A549 (cell line): ENCODE results near the gene WDFY2. TPM values are rescaled to one million over a fixed set of nuclear protein-coding genes. Genes with fewer than 3 reads are reported as not detected.

Experiments
- ATAC-seq, 2 experiments: fragments of 200-7000 bp in 1 of 2; fragments of >200 bp in 1 of 2; cut with Nextera tagmentation in 1 of 2; cut with Tn5 transposase in 1 of 2; 3 replicates each; pipeline versions ENCODE4 v1.8.0 to v1.9.1; 2018 to 2020; ENCODE audit warnings: mild to moderate bottlenecking in 1 of 2, moderate library complexity in 1 of 2
- CTCF ChIA-PET: fragments of 300-600 bp; sonication (Branson Sonifier 250); formaldehyde crosslinking; extraction: SDS; loops from one replicate; lab custom pipeline; 2021; ENCODE audit warnings: antibody characterized with exemption, inconsistent platforms; lab: Yijun Ruan, JAX
- POLR2A ChIA-PET: fragments of 350-600 bp; formaldehyde crosslinking; extraction: SDS; loops from one replicate; lab custom pipeline; 2021; ENCODE audit warnings: antibody characterized with exemption, inconsistent platforms; lab: Yijun Ruan, JAX
- DNase-seq, 2 experiments: peaks; one replicate each; pipeline versions ENCODE4 v3.0.0 to v3.0.0-alpha.2; 2011 to 2016; ENCODE audit warnings: low read depth in 1 of 2, low spot score in 1 of 2
- FAIRE-seq: peaks from 2 replicates; lab custom pipeline; 2011; peaks lifted over from hg19 to GRCh38; lab: Jason Lieb, UNC
- H3K27ac ChIP-seq, 2 experiments: fragments of >200 bp; sonication (Bioruptor Twin); formaldehyde crosslinking; 3 replicates each; pipeline ENCODE4 v1.5.1; 2016 to 2017
- H3K4me1 ChIP-seq: fragments of >200 bp; sonication (Bioruptor Twin); formaldehyde crosslinking; 3 replicates; pipeline ENCODE4 v1.6.1; 2016
- H3K4me2 ChIP-seq: fragments of >200 bp; sonication (Bioruptor Twin); formaldehyde crosslinking; 3 replicates; pipeline ENCODE4 v1.6.1; 2016
- H3K4me3 ChIP-seq: fragments of >200 bp; sonication (Bioruptor Twin); formaldehyde crosslinking; 3 replicates; pipeline ENCODE4 v1.5.1; 2016
- H3K9me3 ChIP-seq: fragments of >200 bp; sonication (Bioruptor Twin); formaldehyde crosslinking; 3 replicates; pipeline ENCODE4 v1.6.1; 2016
- CHD2 ChIP-seq: fragments of 150-350 bp; IDR thresholded peaks from 2 replicates; pipeline ENCODE4 v1.6.1; 2014; ENCODE audit warnings: low read length; ENCODE audit not compliant: partially characterized antibody
- FOXS1 ChIP-seq: fragments of 250-450 bp; sonication (Bioruptor Pico); IDR thresholded peaks from 2 replicates; pipeline ENCODE4 v1.5.0; 2020; ENCODE audit warnings: mild to moderate bottlenecking, moderate library complexity
- HEYL ChIP-seq: fragments of 250-450 bp; sonication (Bioruptor Pico); IDR thresholded peaks from 2 replicates; pipeline ENCODE4 v1.8.0; 2021; ENCODE audit warnings: mild to moderate bottlenecking, moderate library complexity
- HOXA7 ChIP-seq: fragments of 250-450 bp; sonication (Bioruptor Pico); IDR thresholded peaks from 2 replicates; pipeline ENCODE4 v1.5.0; 2020; ENCODE audit warnings: mild to moderate bottlenecking, moderate library complexity
- HOXB13 ChIP-seq: fragments of 250-450 bp; sonication (Bioruptor Pico); IDR thresholded peaks from 2 replicates; pipeline ENCODE4 v1.5.0; 2020; ENCODE audit warnings: low read depth, mild to moderate bottlenecking, moderate library complexity
- JUNB ChIP-seq: fragments of >200 bp; sonication (Bioruptor Twin); formaldehyde crosslinking; IDR thresholded peaks from 2 replicates; pipeline ENCODE4 v1.6.1; 2016
- MAFK ChIP-seq: fragments of 450-650 bp; IDR thresholded peaks from 2 replicates; pipeline ENCODE4 v1.6.1; 2014; ENCODE audit not compliant: partially characterized antibody
- MAZ ChIP-seq: fragments of 150-350 bp; IDR thresholded peaks from 2 replicates; pipeline ENCODE4 v1.6.1; 2014; ENCODE audit warnings: antibody characterized with exemption, low read depth, low read length, borderline replicate concordance
- MYC ChIP-seq: IDR thresholded peaks from 2 replicates; pipeline ENCODE4 v1.6.1; 2012; ENCODE audit warnings: mild to moderate bottlenecking, inconsistent platforms, low read length, improper control_type of control experiment, borderline replicate concordance
- NR3C1 ChIP-seq: fragments of >200 bp; sonication (Bioruptor Twin); formaldehyde crosslinking; IDR thresholded peaks from 3 replicates; pipeline ENCODE4 v1.6.1; 2017
- RAD21 ChIP-seq, 2 experiments: fragments of >200 bp in 1 of 2; sonication (Bioruptor Twin) in 1 of 2; formaldehyde crosslinking in 1 of 2; IDR thresholded peaks in 1 of 2; conservative IDR thresholded peaks in 1 of 2; 2 replicates in 1 of 2; 3 replicates in 1 of 2; pipeline ENCODE4 v1.6.1; 2012 to 2018; ENCODE audit warnings: inconsistent platforms in 1 of 2
- RARB ChIP-seq: fragments of 250-450 bp; sonication (Bioruptor Pico); IDR thresholded peaks from 2 replicates; pipeline ENCODE4 v1.8.0; 2021; ENCODE audit warnings: mild to moderate bottlenecking, moderate library complexity
- RFX5 ChIP-seq: fragments of 450-650 bp; IDR thresholded peaks from 2 replicates; pipeline ENCODE4 v1.7.1; 2014; ENCODE audit warnings: antibody characterized with exemption, mild to moderate bottlenecking, moderate library complexity
- TP53 ChIP-seq: fragments of 250-450 bp; sonication (Bioruptor Pico); IDR thresholded peaks from 2 replicates; pipeline ENCODE4 v1.5.0; 2021; ENCODE audit warnings: mild to moderate bottlenecking, moderate library complexity
- WGBS: methylation state at CpG from one replicate; pipeline ENCODE4 v1.1.6; 2017; ENCODE audit errors: missing lambda C conversion rate; 5-methylcytosine and 5-hydroxymethylcytosine counted together
- polyA plus RNA-seq, 4 experiments: library from polyadenylated mRNA; depleted of rRNA in 3 of 4; stranded (reverse); fragments of >200 nt; fragmentation: RNase III in 1 of 4; extraction: RNeasy Plus Mini Kit Qiagen cat#74134 plus additional on column Dnase treatment in 1 of 4; gene quantifications; 2 replicates in 3 of 4; 3 replicates in 1 of 4; pipeline ENCODE4 v1.2.3, GENCODE V29; 2011 to 2017
- TF ChIP-seq, protein P1 (sequence below): fragments of 250-450 bp; sonication (Bioruptor Pico); IDR thresholded peaks from 2 replicates; pipeline ENCODE4 v1.5.0; 2020; ENCODE audit warnings: low read depth, mild to moderate bottlenecking, moderate library complexity
- TF ChIP-seq, protein P2 (sequence below): fragments of 450-650 bp; IDR thresholded peaks from 2 replicates; pipeline ENCODE4 v1.6.1; 2014; ENCODE audit warnings: antibody characterized with exemption
- TF ChIP-seq, protein P3 (sequence below): IDR thresholded peaks from 2 replicates; pipeline ENCODE4 v1.6.1; 2012
- TF ChIP-seq, protein P4 (sequence below): fragments of >200 bp; sonication (Bioruptor Twin); formaldehyde crosslinking; IDR thresholded peaks from 3 replicates; pipeline ENCODE4 v1.5.1; 2016
- TF ChIP-seq, protein P5 (sequence below): fragments of 200-600 bp; sonication (generic); IDR thresholded peaks from 2 replicates; pipeline ENCODE4 v1.6.1; 2016; ENCODE audit warnings: antibody characterized with exemption, mild to moderate bottlenecking, moderate library complexity
- TF ChIP-seq, protein P6 (sequence below): IDR thresholded peaks from 2 replicates; pipeline ENCODE4 v1.6.1; 2012; ENCODE audit warnings: low read depth, borderline replicate concordance
- TF ChIP-seq, protein P7 (sequence below): fragments of >200 bp; sonication (Bioruptor Twin); formaldehyde crosslinking; IDR thresholded peaks from 2 replicates; pipeline ENCODE4 v1.6.1; 2016

The WDFY2 gene
- polyA plus RNA-seq, 2 of the 4 experiments (the other 2 are of a cell fraction): 5.2 to 8.5 TPM

DNA sequence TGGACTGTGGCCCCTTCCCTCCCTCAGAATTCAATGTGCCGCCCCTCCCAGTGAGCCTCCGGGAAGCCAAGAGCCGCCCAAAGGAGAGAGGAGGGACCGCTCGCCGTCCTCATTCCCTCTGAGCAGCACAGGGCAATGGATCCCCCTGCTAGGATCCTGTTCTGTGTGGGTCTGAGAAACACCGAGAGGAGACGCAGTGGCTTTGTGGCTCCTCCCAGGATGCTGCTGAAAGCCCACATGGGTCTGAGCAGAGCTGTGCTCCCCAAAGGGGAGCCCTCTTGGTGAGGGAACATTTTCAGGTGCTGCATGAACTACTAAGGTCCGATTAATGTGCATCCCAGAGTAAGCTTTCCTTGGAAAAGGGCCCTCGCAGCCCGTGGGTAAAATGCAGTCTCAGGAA lies 189.3 kb downstream of the WDFY2 start:
- H3K4me1 ChIP-seq: no peaks in the 10 kb centered on the region
- 91% methylated on average over 10 of the region's 11 CpGs for WGBS
- no peak overlapping the region for H3K27ac ChIP-seq
- no peak for FAIRE-seq
- TF ChIP-seq RAD21 (conservative IDR thresholded peaks at IDR 0.05 in 1 of 2, IDR thresholded peaks at IDR 0.05 in 1 of 2) (no peak), JUNB (no peak), NR3C1 (no peak), FOXS1 (CRISPR knock-in tag) (no peak), HOXA7 (no peak), TP53 (no peak), RARB (CRISPR knock-in tag) (no peak), MAFK (no peak), RFX5 (no peak), HEYL (CRISPR knock-in tag) (no peak), MYC (no peak)
- TF ChIP-seq, protein P1, sequence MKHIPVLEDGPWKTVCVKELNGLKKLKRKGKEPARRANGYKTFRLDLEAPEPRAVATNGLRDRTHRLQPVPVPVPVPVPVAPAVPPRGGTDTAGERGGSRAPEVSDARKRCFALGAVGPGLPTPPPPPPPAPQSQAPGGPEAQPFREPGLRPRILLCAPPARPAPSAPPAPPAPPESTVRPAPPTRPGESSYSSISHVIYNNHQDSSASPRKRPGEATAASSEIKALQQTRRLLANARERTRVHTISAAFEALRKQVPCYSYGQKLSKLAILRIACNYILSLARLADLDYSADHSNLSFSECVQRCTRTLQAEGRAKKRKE: no peak
- TF ChIP-seq, protein P2, sequence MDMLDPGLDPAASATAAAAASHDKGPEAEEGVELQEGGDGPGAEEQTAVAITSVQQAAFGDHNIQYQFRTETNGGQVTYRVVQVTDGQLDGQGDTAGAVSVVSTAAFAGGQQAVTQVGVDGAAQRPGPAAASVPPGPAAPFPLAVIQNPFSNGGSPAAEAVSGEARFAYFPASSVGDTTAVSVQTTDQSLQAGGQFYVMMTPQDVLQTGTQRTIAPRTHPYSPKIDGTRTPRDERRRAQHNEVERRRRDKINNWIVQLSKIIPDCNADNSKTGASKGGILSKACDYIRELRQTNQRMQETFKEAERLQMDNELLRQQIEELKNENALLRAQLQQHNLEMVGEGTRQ: no peak
- TF ChIP-seq, protein P3, sequence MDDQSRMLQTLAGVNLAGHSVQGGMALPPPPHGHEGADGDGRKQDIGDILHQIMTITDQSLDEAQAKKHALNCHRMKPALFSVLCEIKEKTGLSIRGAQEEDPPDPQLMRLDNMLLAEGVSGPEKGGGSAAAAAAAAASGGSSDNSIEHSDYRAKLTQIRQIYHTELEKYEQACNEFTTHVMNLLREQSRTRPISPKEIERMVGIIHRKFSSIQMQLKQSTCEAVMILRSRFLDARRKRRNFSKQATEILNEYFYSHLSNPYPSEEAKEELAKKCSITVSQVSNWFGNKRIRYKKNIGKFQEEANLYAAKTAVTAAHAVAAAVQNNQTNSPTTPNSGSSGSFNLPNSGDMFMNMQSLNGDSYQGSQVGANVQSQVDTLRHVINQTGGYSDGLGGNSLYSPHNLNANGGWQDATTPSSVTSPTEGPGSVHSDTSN: no peak
- TF ChIP-seq, protein P4, sequence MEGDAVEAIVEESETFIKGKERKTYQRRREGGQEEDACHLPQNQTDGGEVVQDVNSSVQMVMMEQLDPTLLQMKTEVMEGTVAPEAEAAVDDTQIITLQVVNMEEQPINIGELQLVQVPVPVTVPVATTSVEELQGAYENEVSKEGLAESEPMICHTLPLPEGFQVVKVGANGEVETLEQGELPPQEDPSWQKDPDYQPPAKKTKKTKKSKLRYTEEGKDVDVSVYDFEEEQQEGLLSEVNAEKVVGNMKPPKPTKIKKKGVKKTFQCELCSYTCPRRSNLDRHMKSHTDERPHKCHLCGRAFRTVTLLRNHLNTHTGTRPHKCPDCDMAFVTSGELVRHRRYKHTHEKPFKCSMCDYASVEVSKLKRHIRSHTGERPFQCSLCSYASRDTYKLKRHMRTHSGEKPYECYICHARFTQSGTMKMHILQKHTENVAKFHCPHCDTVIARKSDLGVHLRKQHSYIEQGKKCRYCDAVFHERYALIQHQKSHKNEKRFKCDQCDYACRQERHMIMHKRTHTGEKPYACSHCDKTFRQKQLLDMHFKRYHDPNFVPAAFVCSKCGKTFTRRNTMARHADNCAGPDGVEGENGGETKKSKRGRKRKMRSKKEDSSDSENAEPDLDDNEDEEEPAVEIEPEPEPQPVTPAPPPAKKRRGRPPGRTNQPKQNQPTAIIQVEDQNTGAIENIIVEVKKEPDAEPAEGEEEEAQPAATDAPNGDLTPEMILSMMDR: no peak
- TF ChIP-seq, protein P5, sequence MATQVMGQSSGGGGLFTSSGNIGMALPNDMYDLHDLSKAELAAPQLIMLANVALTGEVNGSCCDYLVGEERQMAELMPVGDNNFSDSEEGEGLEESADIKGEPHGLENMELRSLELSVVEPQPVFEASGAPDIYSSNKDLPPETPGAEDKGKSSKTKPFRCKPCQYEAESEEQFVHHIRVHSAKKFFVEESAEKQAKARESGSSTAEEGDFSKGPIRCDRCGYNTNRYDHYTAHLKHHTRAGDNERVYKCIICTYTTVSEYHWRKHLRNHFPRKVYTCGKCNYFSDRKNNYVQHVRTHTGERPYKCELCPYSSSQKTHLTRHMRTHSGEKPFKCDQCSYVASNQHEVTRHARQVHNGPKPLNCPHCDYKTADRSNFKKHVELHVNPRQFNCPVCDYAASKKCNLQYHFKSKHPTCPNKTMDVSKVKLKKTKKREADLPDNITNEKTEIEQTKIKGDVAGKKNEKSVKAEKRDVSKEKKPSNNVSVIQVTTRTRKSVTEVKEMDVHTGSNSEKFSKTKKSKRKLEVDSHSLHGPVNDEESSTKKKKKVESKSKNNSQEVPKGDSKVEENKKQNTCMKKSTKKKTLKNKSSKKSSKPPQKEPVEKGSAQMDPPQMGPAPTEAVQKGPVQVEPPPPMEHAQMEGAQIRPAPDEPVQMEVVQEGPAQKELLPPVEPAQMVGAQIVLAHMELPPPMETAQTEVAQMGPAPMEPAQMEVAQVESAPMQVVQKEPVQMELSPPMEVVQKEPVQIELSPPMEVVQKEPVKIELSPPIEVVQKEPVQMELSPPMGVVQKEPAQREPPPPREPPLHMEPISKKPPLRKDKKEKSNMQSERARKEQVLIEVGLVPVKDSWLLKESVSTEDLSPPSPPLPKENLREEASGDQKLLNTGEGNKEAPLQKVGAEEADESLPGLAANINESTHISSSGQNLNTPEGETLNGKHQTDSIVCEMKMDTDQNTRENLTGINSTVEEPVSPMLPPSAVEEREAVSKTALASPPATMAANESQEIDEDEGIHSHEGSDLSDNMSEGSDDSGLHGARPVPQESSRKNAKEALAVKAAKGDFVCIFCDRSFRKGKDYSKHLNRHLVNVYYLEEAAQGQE: no peak
- TF ChIP-seq, protein P6, sequence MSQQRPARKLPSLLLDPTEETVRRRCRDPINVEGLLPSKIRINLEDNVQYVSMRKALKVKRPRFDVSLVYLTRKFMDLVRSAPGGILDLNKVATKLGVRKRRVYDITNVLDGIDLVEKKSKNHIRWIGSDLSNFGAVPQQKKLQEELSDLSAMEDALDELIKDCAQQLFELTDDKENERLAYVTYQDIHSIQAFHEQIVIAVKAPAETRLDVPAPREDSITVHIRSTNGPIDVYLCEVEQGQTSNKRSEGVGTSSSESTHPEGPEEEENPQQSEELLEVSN: no peak
- CTCF ChIA-PET: no interaction called here
- H3K9me3 ChIP-seq: no peaks in the 10 kb centered on the region
- H3K4me3 ChIP-seq: no peak overlapping the region
- DNase-seq: no peak
- ATAC-seq: no peak
- no peak overlapping the region for H3K4me2 ChIP-seq
- POLR2A ChIA-PET: no interaction called here

DNA sequence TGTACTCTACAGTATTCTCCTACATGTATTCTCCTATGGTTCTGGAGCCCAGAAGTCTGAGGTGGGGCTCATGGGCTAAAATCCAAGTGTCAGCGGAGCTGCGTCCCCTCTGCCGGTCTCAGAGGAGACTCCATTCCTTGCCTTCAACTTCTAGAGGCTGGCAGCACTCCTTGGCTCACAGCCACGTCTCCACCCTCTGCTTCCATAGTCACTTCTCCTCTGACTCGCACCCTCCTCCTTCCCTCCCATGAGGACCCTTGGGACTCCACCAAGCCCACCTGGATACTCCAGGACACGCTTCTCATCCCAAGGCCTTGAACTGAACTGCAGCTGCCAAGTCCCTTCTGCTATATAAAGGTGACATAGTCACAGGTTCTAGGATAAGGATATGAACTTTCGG lies 191.9 kb downstream of the WDFY2 start:
- no peak for ATAC-seq
- no peak overlapping the region for H3K4me3 ChIP-seq
- DNase-seq: no peak
- CTCF ChIA-PET: no interaction called here
- 83% methylated on average over 7 of the region's 7 CpGs for WGBS
- H3K9me3 ChIP-seq: no peaks in the 10 kb centered on the region
- FAIRE-seq: no peak
- POLR2A ChIA-PET: no interaction called here
- no peaks in the 10 kb centered on the region for H3K4me1 ChIP-seq
- H3K4me2 ChIP-seq: no peak overlapping the region
- TF ChIP-seq MYC (no peak), RARB (CRISPR knock-in tag) (no peak), CHD2 (no peak), TP53 (no peak), RFX5 (no peak), MAZ (no peak), HOXB13 (CRISPR knock-in tag) (no peak), HEYL (CRISPR knock-in tag) (no peak)
- TF ChIP-seq, protein P7, sequence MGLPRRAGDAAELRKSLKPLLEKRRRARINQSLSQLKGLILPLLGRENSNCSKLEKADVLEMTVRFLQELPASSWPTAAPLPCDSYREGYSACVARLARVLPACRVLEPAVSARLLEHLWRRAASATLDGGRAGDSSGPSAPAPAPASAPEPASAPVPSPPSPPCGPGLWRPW: no peak
- H3K27ac ChIP-seq: no peak overlapping the region
